Activated T-helper 17 cell treated with anti-CD3 and anti-CD28 coated beads, Interleukin-2, amount 50 U/mL, for 72 hours (primary cell): Measurements from ENCODE around the gene ABHD16A. TPM values are rescaled to one million over a fixed set of nuclear protein-coding genes. Genes with fewer than 3 reads are reported as not detected.

Experiments
- ATAC-seq: fragments of 150-1000 bp; cut with Tn5 transposase; replicated peaks from 2 replicates; pipeline ENCODE4 v1.10.0; 2021; ENCODE audit warnings: mild to moderate bottlenecking, moderate library complexity
- H3K27ac Mint-ChIP-seq: one replicate; pipeline ENCODE4 v1.8.0; 2022; ENCODE audit warnings: mixed read lengths
- H3K27me3 Mint-ChIP-seq: one replicate; pipeline ENCODE4 v1.8.0; 2022; ENCODE audit warnings: mixed read lengths
- H3K36me3 Mint-ChIP-seq: one replicate; pipeline ENCODE4 v1.8.0; 2022; ENCODE audit warnings: low read depth, mild to moderate bottlenecking, mixed read lengths
- H3K4me1 Mint-ChIP-seq: one replicate; pipeline ENCODE4 v1.8.0; 2022; ENCODE audit warnings: mixed read lengths
- H3K4me3 Mint-ChIP-seq: one replicate; pipeline ENCODE4 v1.8.0; 2022; ENCODE audit warnings: mild to moderate bottlenecking, mixed read lengths
- H3K9me3 Mint-ChIP-seq: one replicate; pipeline ENCODE4 v1.8.0; 2022; ENCODE audit warnings: mixed read lengths
- total RNA-seq, 2 donors: library from RNA; stranded (reverse); gene quantifications; one replicate each; pipeline ENCODE4 v1.2.3, GENCODE V29; 2022

ABHD16A gene
- total RNA-seq, 2 donors from 2014 or later, result 31.4 to 31.7 TPM

- Mint-ChIP-seq H3K4me1 (peaks cover 33% of the 10 kb centered on the region), H3K27ac (peak overlapping the region; percentile 95), H3K9me3 (no peaks in the 10 kb centered on the region), H3K36me3 (peaks cover 91% of the 10 kb centered on the region), H3K4me3 (peak overlapping the region; percentile 96), H3K27me3 (no peaks in the 10 kb centered on the region)
- peak; percentile 62 for ATAC-seq
Observed at GRCh38 chr6:31659649-31660380, 43.3 kb downstream of the ABHD16A start.

- H3K27ac Mint-ChIP-seq, result peak overlapping the region; percentile 95
- peaks cover 84% of the 10 kb centered on the region for H3K36me3 Mint-ChIP-seq
- no peaks in the 10 kb centered on the region for H3K9me3 Mint-ChIP-seq
- no peaks in the 10 kb centered on the region for H3K27me3 Mint-ChIP-seq
- H3K4me3 Mint-ChIP-seq, result peak overlapping the region; percentile 96
- ATAC-seq, result no peak
- H3K4me1 Mint-ChIP-seq, result peaks cover 33% of the 10 kb centered on the region
Observed at GRCh38 chr6:31658983-31659648, 44.0 kb downstream of the ABHD16A start.

- Mint-ChIP-seq H3K27me3 (no peaks in the 10 kb centered on the region), H3K4me1 (peaks cover 29% of the 10 kb centered on the region), H3K4me3 (peak overlapping the region; percentile 96), H3K27ac (peak overlapping the region; percentile 95), H3K36me3 (peaks cover 75% of the 10 kb centered on the region), H3K9me3 (no peaks in the 10 kb centered on the region)
- no peak for ATAC-seq
Observed at GRCh38 chr6:31658158-31658688, 44.9 kb downstream of the ABHD16A start.

- peak; percentile 24 for ATAC-seq
- Mint-ChIP-seq H3K9me3 (no peaks in the 10 kb centered on the region), H3K27ac (peak overlapping the region; percentile 95), H3K4me1 (peaks cover 26% of the 10 kb centered on the region), H3K4me3 (peak overlapping the region; percentile 96), H3K27me3 (no peaks in the 10 kb centered on the region), H3K36me3 (peaks cover 75% of the 10 kb centered on the region)
Observed at GRCh38 chr6:31657406-31658157, 45.5 kb downstream of the ABHD16A start.

- Mint-ChIP-seq H3K36me3 (peaks cover 76% of the 10 kb centered on the region), H3K27me3 (no peaks in the 10 kb centered on the region), H3K4me1 (peaks cover 27% of the 10 kb centered on the region), H3K4me3 (no peak within 1 kb of the TSS), H3K27ac (peak within 1 kb of the TSS; percentile 4), H3K9me3 (no peaks in the 10 kb centered on the region)
- no peak for ATAC-seq
Observed at GRCh38 chr6:31655349-31656237, 47.5 kb downstream of the ABHD16A start, which contains the start of gene APOM. Gene APOM, plus strand, starts transcription at chr6:31655894. Its CDS starts 73 bp downstream, at chr6:31655967.

DNA sequence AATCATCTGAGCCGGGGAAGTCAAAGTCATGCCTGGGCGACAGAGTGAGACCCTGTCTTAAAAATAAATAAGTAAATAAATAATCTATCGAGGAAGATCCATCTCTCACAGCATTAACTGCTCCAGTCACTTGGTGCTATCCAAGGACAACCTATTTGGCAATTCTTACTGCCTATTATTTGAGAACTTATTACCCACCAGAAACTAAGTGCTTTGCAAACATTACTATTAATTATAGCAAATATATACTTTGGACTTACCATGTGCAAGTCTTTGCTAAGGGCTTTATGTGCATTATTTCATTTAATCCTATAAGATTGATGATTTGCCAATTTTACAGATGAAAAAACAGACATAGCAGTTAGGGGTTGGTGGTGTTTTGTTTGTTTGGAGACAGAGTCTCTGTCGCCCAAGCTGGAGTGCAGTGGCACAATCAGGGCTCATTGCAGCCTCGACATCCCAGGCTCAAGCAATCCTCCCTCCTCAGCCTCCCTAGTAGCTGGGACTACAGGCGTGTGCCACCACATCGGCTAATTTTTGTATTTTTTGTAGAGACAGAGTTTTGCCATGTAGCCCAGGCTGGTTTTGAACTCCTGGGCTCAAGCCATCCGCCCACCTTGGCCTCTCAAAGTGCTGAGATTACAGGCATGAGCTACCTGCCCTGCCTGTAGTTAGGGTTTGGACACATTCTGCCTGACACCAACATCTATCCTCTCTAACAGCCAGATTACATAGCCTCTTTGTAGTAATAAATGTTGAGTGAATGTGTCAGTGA lies 48.4 kb downstream of the ABHD16A start:
- Mint-ChIP-seq H3K36me3 (peaks cover 77% of the 10 kb centered on the region), H3K27me3 (no peaks in the 10 kb centered on the region), H3K4me3 (no peak overlapping the region), H3K27ac (no peak overlapping the region), H3K4me1 (peaks cover 27% of the 10 kb centered on the region), H3K9me3 (no peaks in the 10 kb centered on the region)
- ATAC-seq, result no peak

DNA sequence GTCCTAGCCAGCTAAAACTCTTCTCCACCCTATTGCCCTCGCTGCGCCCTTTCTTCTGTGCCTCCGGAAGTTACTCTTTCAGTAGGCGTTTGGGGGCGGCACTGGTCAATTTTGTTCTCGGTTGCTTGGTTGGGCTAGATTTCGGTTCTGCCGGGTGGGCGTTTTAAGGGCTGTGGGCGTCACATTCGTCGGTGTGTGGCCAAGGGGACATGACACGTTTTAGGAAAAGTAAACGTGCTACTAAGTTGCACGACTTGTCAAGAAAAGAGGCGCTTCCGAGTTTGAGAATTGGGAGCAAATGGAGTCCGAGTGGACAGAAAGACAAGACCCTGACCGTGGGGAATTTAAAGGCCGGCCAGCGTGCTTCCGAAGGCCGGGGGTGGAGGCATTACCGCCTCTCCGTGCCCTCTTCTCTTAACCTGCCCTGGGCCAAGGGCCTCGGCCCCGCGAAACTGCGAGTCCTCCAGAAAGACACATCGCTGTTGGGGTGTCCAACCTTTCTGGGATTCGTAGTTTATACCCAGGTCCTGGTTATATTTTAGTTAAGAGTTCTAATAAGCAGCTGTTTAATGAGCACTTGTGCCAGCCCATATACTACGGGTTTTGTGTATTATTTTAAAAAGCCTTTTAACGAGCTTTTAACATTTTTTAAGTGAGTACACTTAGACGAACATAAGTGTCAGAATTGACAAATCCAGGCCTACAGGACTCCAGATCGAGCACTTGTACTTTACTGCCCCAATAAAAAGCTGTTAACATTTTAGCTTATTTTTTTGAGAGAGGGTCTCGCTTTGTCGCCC lies 50.0 kb downstream of the ABHD16A start:
- Mint-ChIP-seq H3K27ac (peak overlapping the region; percentile 99), H3K36me3 (peaks cover 77% of the 10 kb centered on the region), H3K4me1 (peaks cover 26% of the 10 kb centered on the region), H3K4me3 (peak overlapping the region; percentile 98), H3K9me3 (no peaks in the 10 kb centered on the region), H3K27me3 (no peaks in the 10 kb centered on the region)
- ATAC-seq, result peak; percentile 65

DNA sequence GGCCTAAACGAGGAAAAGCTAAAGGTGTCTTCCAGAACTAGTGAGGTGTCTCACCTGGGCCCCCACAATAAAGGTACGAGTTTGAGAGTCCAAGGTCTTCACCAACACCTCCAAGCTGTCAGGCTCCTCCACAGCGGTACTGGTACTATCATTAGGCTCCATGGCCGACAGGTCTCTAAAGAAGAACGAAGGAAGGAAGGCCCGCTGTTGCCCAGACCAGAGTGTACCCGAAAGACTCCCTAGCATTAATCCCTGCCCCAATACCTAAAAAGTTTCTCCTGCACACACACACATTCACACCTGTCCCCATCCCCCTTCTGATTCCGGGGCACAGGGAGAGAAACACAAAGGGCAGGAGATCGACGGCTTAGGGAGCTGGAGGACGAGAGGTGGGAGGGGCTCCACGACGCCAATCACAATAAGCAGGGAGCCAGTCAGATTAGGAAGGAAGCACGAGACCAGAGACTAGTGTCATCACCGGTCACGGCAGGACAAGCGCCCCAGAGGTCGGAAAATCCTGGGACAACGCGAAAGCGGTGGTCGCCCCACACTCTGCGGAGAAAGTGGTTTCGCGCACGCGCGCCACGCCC lies 51.4 kb downstream of the ABHD16A start:
- Mint-ChIP-seq H3K9me3 (no peaks in the 10 kb centered on the region), H3K4me1 (peaks cover 19% of the 10 kb centered on the region), H3K4me3 (peak overlapping the region; percentile 98), H3K36me3 (peaks cover 80% of the 10 kb centered on the region), H3K27ac (peak overlapping the region; percentile 99), H3K27me3 (no peaks in the 10 kb centered on the region)
- ATAC-seq, result peak; percentile 72

DNA sequence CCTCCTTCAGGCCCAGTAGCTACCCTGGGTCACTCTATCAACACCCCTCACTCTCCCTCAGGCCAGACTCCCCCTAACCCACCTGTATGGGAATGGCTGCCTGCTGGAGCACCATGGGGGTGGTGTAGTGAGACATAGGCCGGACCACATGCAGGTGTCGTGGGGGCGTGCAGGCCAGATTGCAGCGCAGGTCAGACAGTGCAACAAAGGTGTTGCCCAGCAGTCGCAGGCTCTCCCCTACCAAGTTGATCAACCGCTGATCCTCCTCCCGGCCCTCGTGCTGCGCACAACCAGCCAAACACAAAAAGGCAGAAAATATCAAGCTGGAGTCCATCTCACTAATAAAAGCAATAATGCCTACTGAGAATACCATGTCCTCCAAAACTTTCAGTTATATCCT lies 57.8 kb downstream of the ABHD16A start:
- H3K27me3 Mint-ChIP-seq, result no peaks in the 10 kb centered on the region
- peaks cover 9% of the 10 kb centered on the region for H3K4me1 Mint-ChIP-seq
- H3K9me3 Mint-ChIP-seq, result no peaks in the 10 kb centered on the region
- H3K36me3 Mint-ChIP-seq, result peaks cover 99% of the 10 kb centered on the region
- ATAC-seq, result no peak
- peak overlapping the region; percentile 11 for H3K27ac Mint-ChIP-seq
- no peak overlapping the region for H3K4me3 Mint-ChIP-seq

- H3K27ac Mint-ChIP-seq, result no peak overlapping the region
- H3K9me3 Mint-ChIP-seq, result no peaks in the 10 kb centered on the region
- no peak overlapping the region for H3K4me3 Mint-ChIP-seq
- no peaks in the 10 kb centered on the region for H3K27me3 Mint-ChIP-seq
- H3K4me1 Mint-ChIP-seq, result peaks cover 9% of the 10 kb centered on the region
- peaks cover 99% of the 10 kb centered on the region for H3K36me3 Mint-ChIP-seq
- no peak for ATAC-seq
Observed at GRCh38 chr6:31643818-31644454, 59.2 kb downstream of the ABHD16A start.

- peaks cover 99% of the 10 kb centered on the region for H3K36me3 Mint-ChIP-seq
- no peak for ATAC-seq
- H3K4me1 Mint-ChIP-seq, result peaks cover 9% of the 10 kb centered on the region
- H3K27ac Mint-ChIP-seq, result no peak overlapping the region
- H3K9me3 Mint-ChIP-seq, result no peaks in the 10 kb centered on the region
- H3K27me3 Mint-ChIP-seq, result no peaks in the 10 kb centered on the region
- no peak overlapping the region for H3K4me3 Mint-ChIP-seq
Observed at GRCh38 chr6:31642798-31643570, 60.1 kb downstream of the ABHD16A start.
